Breast epithelium (tissue), 3 donors: ENCODE data around the gene SCGB1D1.

Experiments used
- CTCF ChIP-seq, 3 donors: fragments of 450-650 bp; IDR thresholded peaks; one replicate each; pipeline ENCODE4 v1.5.1; 2016 to 2017; ENCODE audit warnings: antibody characterized with exemption in 3 of 3, mild to moderate bottlenecking in 3 of 3, moderate library complexity in 3 of 3
- POLR2AphosphoS5 ChIP-seq, 3 donors: sonication (generic); formaldehyde crosslinking; IDR thresholded peaks; one replicate each; pipeline ENCODE4 v1.6.1; 2017; ENCODE audit warnings: antibody characterized with exemption in 3 of 3

GRCh38 chr11:62153087-62153395 is 37.0 kb upstream of the SCGB1D1 start:
- no peak for TF ChIP-seq POLR2AphosphoS5 (IDR thresholded peaks at IDR 0.05)
- no peak for TF ChIP-seq CTCF (IDR thresholded peaks at IDR 0.05)
